ENCODE results near the gene CCDC158. TPM values are rescaled to one million over a fixed set of nuclear protein-coding genes. Genes with fewer than 3 reads are reported as not detected.

The CCDC158 gene
- total RNA-seq, 4 donors from 2014 or later = 0.19 TPM; not detected in 3

GRCh38 chr4:76449362-76449767, 28.4 kb upstream of the CCDC158 start:
- WGBS, 2 donors = 30 to 31% methylated on average over 3 of the region's 3 CpGs
- no peak for DNase-seq
- Histone ChIP-seq H3K9me3 (no peaks in the 10 kb centered on the region), H3K4me1 (peaks cover 0 to 10% (median 0%) of the 10 kb centered on the region in 3 donors), H3K36me3 (no peaks in the 10 kb centered on the region), H3K4me3 (no peak overlapping the region), H3K27ac (no peak overlapping the region), H3K27me3 (no peaks in the 10 kb centered on the region)
- no peak for TF ChIP-seq CTCF (IDR thresholded peaks at IDR 0.05)
- TF ChIP-seq POLR2A (IDR thresholded peaks at IDR 0.05) = no peak
- intact Hi-C loops (cut with DNase I) = no loop called here

GRCh38 chr4:76448211-76448610, 27.3 kb upstream of the CCDC158 start:
- H3K36me3 ChIP-seq = no peaks in the 10 kb centered on the region
- H3K27me3 ChIP-seq = no peaks in the 10 kb centered on the region
- peaks cover 0 to 10% (median 0%) of the 10 kb centered on the region in 3 donors for H3K4me1 ChIP-seq
- intact Hi-C loops (cut with DNase I) = no loop called here
- H3K27ac ChIP-seq = no peak overlapping the region
- TF ChIP-seq POLR2A (IDR thresholded peaks at IDR 0.05) (no peak), CTCF (IDR thresholded peaks at IDR 0.05) (no peak)
- no peaks in the 10 kb centered on the region for H3K9me3 ChIP-seq
- DNase-seq = no peak
- 82 to 95% methylated on average over 3 of the region's 3 CpGs for WGBS, 2 donors
- H3K4me3 ChIP-seq = no peak overlapping the region

- intact Hi-C loops (cut with DNase I) = no loop called here
- DNase-seq = no peak
- Histone ChIP-seq H3K4me3 (no peak overlapping the region), H3K36me3 (no peaks in the 10 kb centered on the region), H3K9me3 (no peaks in the 10 kb centered on the region), H3K27me3 (no peaks in the 10 kb centered on the region), H3K4me1 (peaks cover 0 to 10% (median 0%) of the 10 kb centered on the region in 3 donors), H3K27ac (no peak overlapping the region)
- 14 to 28% methylated on average over 1 of the region's 1 CpG for WGBS, 2 donors
- TF ChIP-seq CTCF (IDR thresholded peaks at IDR 0.05) = no peak
- TF ChIP-seq POLR2A (IDR thresholded peaks at IDR 0.05) = no peak
Measured at GRCh38 chr4:76447393-76447851, 26.5 kb upstream of the CCDC158 start.

GRCh38 chr4:76445911-76446310, 25.0 kb upstream of the CCDC158 start:
- intact Hi-C loops (cut with DNase I) = no loop called here
- no peak for DNase-seq
- H3K27ac ChIP-seq = no peak overlapping the region
- TF ChIP-seq POLR2A (IDR thresholded peaks at IDR 0.05) (no peak), CTCF (IDR thresholded peaks at IDR 0.05) (no peak)
- WGBS, 2 donors = 80 to 88% methylated on average over 2 of the region's 2 CpGs
- H3K4me1 ChIP-seq = peaks cover 0 to 10% (median 0%) of the 10 kb centered on the region in 3 donors
- no peaks in the 10 kb centered on the region for H3K27me3 ChIP-seq
- no peaks in the 10 kb centered on the region for H3K9me3 ChIP-seq
- no peaks in the 10 kb centered on the region for H3K36me3 ChIP-seq
- no peak overlapping the region for H3K4me3 ChIP-seq

- 92 to 100% methylated on average over 1 of the region's 1 CpG for WGBS, 2 donors
- H3K36me3 ChIP-seq = no peaks in the 10 kb centered on the region
- no peak for DNase-seq
- no peaks in the 10 kb centered on the region for H3K27me3 ChIP-seq
- H3K4me3 ChIP-seq = no peak overlapping the region
- intact Hi-C loops (cut with DNase I) = no loop called here
- no peaks in the 10 kb centered on the region for H3K9me3 ChIP-seq
- H3K4me1 ChIP-seq = no peaks in the 10 kb centered on the region
- no peak overlapping the region for H3K27ac ChIP-seq
- TF ChIP-seq POLR2A (IDR thresholded peaks at IDR 0.05) = no peak
- TF ChIP-seq CTCF (IDR thresholded peaks at IDR 0.05) = no peak
Measured at GRCh38 chr4:76443376-76443775, 22.4 kb upstream of the CCDC158 start.
